NCI-H748 (cell line): ENCODE results near the gene ZNF12.

Experiments used
- DNase-seq: peaks from one replicate; lab custom pipeline; 2025; ENCODE audit not compliant: unreplicated experiment; lab: John Stamatoyannopoulos, UW

The ZNF12 gene

GRCh38 chr7:6648066-6648814 lies 58.5 kb downstream of the ZNF12 start:
- DNase-seq = no peak

- DNase-seq = no peak
These were observed 59.2 kb downstream of the ZNF12 start for GRCh38 chr7:6647541-6647940.

DNA sequence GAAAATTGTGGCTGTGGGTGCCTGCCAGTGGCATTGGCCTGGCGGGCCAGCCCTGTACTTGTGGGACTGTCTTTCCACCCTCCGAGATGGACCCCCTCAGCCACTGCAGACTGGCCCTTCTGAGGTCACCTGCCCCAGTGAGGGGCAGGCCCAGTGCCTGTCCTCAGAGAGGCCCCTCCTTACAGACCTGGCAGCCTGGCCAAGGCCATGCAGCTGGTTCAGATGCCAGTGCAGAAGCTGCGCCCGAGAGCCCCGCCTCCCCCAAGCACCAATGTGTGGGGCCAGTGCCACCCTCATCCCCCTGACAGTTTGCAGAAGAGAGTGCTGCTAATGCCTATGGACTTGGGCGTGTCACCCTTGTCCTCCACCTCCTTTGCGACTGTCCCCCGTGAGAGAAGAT lies 59.7 kb downstream of the ZNF12 start:
- DNase-seq = no peak

DNA sequence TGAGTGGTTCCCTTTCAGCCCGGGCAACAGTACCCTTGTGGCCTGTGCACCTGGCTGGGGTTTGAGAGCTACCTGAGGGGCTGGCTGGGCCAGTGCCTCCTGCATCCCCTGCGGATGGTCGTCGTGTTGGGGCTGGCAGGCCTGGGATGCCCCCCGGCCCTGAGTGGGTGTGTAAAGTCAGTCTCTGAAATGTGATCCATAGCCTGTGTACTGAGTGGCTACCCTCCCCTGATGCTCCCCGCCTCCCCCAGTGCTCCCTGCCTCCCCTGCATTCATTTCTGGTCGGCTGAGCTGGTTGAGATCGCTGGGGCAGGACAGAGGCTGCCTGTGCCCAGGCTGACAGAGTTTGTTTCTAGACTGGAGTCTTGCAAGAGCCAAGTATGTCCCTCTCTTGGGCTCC lies 60.3 kb downstream of the ZNF12 start:
- no peak for DNase-seq

GRCh38 chr7:6644728-6645127 lies 62.0 kb downstream of the ZNF12 start:
- no peak for DNase-seq

DNA sequence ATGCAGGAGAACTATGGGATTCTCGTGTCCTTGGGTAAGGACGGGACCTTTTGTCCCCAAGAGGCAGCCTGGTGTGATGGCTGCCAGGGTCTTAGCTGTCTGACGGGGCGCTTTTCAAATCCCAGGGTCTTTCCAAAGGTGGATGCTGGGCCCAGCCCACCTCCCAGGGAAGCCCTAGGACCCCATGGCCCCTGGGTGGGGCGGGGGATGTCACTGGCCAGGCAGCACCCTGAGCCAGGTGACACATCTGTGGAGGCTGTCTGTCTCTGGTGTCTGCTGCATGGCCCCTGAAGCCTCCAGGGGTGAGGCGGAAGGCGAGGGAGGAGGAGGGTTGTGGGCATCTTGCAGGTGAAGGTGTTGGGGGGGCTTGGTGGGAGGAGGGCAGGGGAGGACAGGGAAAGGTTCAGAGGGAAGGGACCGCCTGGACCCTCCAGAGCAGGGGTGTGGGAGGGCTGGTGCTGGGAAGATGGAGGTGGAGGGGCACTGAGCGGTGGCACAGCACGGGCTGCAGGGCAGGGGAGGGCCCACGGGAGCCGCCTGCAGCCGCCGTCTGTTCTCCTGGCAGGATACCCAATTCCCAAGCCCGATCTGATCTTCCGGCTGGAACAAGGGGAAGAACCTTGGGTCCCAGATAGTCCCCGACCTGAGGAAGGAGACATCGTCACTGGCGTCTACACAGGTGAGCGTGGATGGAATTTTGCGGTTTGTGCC lies 62.7 kb downstream of the ZNF12 start:
- no peak for DNase-seq

DNA sequence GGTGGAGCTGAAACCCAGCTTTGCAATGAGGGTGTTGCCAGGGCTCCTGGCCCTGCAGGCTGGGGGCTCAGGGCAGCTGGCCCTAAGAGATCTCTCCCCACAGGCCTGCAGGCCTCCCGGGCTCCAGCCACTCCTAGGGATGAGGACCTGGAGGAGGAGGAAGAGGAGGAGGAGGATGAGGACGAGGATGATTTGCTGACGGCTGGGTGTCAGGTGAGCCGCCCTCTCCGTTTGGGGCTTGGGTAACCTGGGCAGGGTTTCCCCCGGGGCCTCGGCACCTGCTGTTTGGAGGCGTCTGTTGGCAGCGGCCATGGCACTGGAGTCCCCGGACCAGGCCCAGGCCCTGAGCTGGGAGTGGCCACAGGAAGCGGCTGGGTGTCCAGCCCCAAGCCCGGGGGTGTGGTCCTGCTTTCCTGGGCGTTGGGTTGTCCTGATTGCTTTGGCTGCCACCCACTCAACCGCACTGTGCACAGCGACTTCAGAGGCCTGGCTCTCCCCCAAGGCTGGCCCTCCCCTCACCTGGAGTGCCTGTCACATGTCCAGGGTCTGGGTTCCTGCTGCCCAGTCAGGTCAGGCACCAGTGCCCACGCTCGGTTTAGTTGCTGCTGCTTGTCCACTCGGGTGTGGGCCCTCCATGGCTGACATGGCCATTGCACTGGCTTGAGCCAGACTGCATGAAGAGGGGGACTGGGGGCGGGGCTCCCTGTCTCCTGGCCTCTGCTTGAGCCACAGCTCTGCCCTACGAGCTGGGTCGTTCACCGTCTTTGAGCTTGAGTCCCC lies 63.7 kb downstream of the ZNF12 start:
- DNase-seq = no peak

GRCh38 chr7:6642239-6642839 lies 64.4 kb downstream of the ZNF12 start:
- no peak for DNase-seq

GRCh38 chr7:6641305-6642035 lies 65.3 kb downstream of the ZNF12 start:
- no peak for DNase-seq

DNA sequence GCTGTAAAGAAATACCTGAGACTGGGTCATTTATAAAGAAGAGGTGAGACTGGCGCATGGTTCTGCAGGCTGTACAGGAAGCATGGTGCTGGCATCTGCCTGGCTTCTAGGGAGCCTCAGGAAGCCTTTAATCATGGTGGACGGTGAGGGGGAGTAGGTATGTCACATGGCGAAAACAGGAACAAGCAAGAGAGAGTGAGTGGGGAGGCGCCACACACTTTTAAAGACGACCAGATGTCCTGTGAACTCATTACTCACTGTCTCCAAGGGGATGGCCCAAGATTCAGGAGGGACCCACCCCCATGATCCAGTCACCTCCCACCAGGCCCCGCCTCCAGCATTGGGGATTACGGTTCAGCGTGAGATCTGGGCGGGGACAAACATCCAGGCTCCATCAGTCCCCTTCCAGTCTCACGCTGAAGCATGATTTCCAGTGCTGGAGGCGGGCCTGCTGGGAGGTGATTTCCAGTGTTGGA lies 66.5 kb downstream of the ZNF12 start:
- no peak for DNase-seq

- DNase-seq = no peak
These were observed 67.1 kb downstream of the ZNF12 start for GRCh38 chr7:6639627-6640026.

DNA sequence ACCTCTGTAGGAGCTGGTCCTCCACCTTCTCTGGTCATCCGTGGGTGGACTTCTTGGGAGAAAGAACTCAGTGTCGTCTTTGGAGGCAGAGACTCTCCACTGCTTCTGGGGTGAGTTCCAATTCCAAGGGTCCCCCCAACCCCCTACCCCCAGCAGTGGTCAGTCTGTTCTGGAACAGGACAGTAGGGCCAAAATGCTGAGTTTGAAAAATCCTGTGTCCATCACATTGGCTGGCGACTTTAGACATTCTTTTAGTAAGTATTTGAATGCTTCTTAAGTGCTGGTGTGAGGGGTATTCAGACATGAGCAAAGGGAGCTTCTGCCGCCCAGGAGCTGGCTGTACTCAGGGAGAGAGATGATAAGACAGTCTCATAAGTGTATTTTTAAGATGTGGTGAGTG lies 67.7 kb downstream of the ZNF12 start:
- DNase-seq = no peak
